Kidney (tissue), 14 donors: ENCODE data around the gene DAG1. TPM values are rescaled to one million over a fixed set of nuclear protein-coding genes. Genes with fewer than 3 reads are reported as not detected.

Experiments
- DNase-seq, 5 donors: peaks; one replicate each; pipeline ENCODE4 v3.0.0-alpha.2; 2013 to 2020
- FAIRE-seq: peaks from 2 replicates; lab custom pipeline; 2012; peaks lifted over from hg19 to GRCh38; lab: Jason Lieb, UNC
- H3K27ac ChIP-seq, 2 donors: one replicate each; pipeline ENCODE4 v1.7.0; 2013; ENCODE audit warnings: low read depth in 2 of 2, low read length in 2 of 2, inconsistent platforms in 1 of 2
- H3K27me3 ChIP-seq: one replicate; pipeline ENCODE4 v1.7.1; 2013; ENCODE audit warnings: low read length, inconsistent platforms; ENCODE audit not compliant: control insufficient read depth, insufficient read depth
- H3K36me3 ChIP-seq, 3 donors: one replicate each; pipeline versions ENCODE4 v1.7.0 to v1.7.1; 2013; ENCODE audit warnings: low read length in 3 of 3, control low read depth in 1 of 3, inconsistent platforms in 1 of 3; ENCODE audit not compliant: insufficient read depth in 3 of 3, control insufficient read depth in 2 of 3
- H3K4me1 ChIP-seq, 3 donors: one replicate each; pipeline versions ENCODE4 v1.7.0 to v1.7.1; 2013; ENCODE audit warnings: low read length in 3 of 3, inconsistent platforms in 1 of 3, low read depth in 1 of 3; ENCODE audit not compliant: control insufficient read depth in 2 of 3, insufficient read depth in 2 of 3
- H3K4me3 ChIP-seq, 3 donors: one replicate each; pipeline versions ENCODE4 v1.7.0 to v1.8.1; 2013; ENCODE audit warnings: low read length in 3 of 3, control low read depth in 1 of 3, inconsistent platforms in 1 of 3
- H3K9ac ChIP-seq, 3 donors: one replicate each; pipeline versions ENCODE4 v1.7.0 to v1.7.1; 2013; ENCODE audit warnings: low read length in 3 of 3, control low read depth in 1 of 3, inconsistent platforms in 1 of 3
- H3K9me3 ChIP-seq, 3 donors: one replicate each; pipeline versions ENCODE4 v1.7.0 to v1.7.1; 2013; ENCODE audit warnings: low read length in 3 of 3, control low read depth in 1 of 3, inconsistent platforms in 1 of 3; ENCODE audit not compliant: control insufficient read depth in 2 of 3, insufficient read depth in 1 of 3
- intact Hi-C: fragments of 100-400 bp; cut with DNase I; formaldehyde crosslinking; loops from one replicate; pipeline ENCODE4 v1.11.1; 2022
- polyA plus RNA-seq: library from polyadenylated mRNA; stranded (reverse); fragments of 350-450 nt; fragmentation: Illumina TruSeq; extraction: RNeasy Lipid Tissue Mini Kit (QIAGEN cat#74804); gene quantifications from one replicate; pipeline ENCODE4 v1.2.3, GENCODE V29; 2014; ENCODE audit warnings: low read depth, low replicate concordance; ENCODE audit not compliant: insufficient read depth
- total RNA-seq: library from RNA; stranded (reverse); fragmentation: NEBNext Ultra II Directional; extraction: Animal tissue kit (Norgen Biotek cat#: 25700); gene quantifications from one replicate; pipeline ENCODE4 v1.2.1, GENCODE V29; 2021
- TF ChIP-seq, protein P1 (sequence below): IDR thresholded peaks from 3 replicates; pipeline ENCODE4 v1.5.1; 2012; ENCODE audit warnings: mild to moderate bottlenecking, moderate library complexity, borderline replicate concordance; ENCODE audit not compliant: insufficient read depth; ENCODE audit errors: extremely low read depth
- donor health status: control.
- donor health status: control.
- donor health status: control.
- donor health status: control.
- donor health status: control.
- donor health status: DM: yes; HTN: yes; CAD: no.
- donor health status: Normal renal cell carcinoma (clear cell type).

DAG1 gene
- total and polyA plus RNA-seq, 2 donors from 2014 or later: 40.4 to 122 TPM

DNA sequence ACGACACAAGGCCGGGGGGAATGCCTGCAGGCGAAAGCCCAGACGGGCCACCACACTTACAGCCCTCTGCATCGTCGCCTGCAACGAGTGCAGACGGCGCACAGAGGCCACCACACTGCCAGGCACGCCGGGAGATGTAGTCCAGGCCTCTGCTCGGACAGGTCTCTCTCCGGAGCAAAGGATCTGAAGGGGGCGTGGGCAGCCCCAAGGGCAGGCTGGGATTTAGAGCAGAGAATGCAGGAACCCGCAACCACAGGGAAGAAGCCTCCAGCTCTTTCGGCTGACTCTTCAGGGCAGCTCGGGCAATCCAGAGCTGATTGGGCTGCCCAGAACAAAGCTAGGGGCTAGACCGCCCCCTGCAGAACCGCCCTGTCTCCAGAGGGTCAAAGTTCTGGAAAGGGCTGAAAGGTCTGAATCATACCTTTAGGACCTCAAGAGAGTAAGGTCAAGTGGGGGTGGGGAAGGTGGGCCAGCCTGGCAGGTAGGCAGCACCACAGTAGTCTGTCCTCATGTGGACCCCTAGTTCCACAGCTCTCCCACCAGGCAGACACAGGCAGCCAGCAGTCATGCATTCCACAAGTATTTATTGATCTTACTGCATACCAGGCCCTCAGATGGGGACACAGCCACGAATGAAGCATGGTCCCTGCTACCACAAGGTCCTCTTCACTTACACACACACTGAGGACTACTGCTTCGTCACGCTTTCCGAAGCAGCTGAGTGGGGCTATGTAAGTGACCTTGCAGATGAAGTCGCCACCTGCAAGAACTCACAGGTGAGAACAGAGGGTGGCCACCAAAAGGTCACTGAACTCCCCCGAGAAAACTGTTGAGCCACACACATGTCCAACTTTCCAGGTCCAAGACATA is 47.5 kb upstream of the DAG1 start, which contains the start of gene AMT:
Gene AMT (minus strand): TSS at position 95 of the 870 bp plus-strand sequence. CDS start 23 bp downstream, at position 72.
- FAIRE-seq (no peak), DNase-seq (peak; percentile 82 to 89 (median 88))
- intact Hi-C loops: no loop called here
- Histone ChIP-seq H3K27ac (peak within 1 kb of the TSS; percentile 41 to 78), H3K9ac (peak within 1 kb of the TSS; percentile 17 to 77 (median 58)), H3K36me3 (peaks cover 0 to 12% (median 0%) of the 10 kb centered on the region in 3 donors), H3K27me3 (no peaks in the 10 kb centered on the region), H3K9me3 (no peaks in the 10 kb centered on the region), H3K4me1 (peaks cover 0 to 17% (median 12%) of the 10 kb centered on the region in 3 donors), H3K4me3 (peak within 1 kb of the TSS; percentile 77 to 82 (median 79))
- TF ChIP-seq, protein P1, sequence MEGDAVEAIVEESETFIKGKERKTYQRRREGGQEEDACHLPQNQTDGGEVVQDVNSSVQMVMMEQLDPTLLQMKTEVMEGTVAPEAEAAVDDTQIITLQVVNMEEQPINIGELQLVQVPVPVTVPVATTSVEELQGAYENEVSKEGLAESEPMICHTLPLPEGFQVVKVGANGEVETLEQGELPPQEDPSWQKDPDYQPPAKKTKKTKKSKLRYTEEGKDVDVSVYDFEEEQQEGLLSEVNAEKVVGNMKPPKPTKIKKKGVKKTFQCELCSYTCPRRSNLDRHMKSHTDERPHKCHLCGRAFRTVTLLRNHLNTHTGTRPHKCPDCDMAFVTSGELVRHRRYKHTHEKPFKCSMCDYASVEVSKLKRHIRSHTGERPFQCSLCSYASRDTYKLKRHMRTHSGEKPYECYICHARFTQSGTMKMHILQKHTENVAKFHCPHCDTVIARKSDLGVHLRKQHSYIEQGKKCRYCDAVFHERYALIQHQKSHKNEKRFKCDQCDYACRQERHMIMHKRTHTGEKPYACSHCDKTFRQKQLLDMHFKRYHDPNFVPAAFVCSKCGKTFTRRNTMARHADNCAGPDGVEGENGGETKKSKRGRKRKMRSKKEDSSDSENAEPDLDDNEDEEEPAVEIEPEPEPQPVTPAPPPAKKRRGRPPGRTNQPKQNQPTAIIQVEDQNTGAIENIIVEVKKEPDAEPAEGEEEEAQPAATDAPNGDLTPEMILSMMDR: no peak

- no peak for DNase-seq
- TF ChIP-seq, protein P1: no peak
- no peak overlapping the region for H3K9ac ChIP-seq
- H3K27me3 ChIP-seq: no peaks in the 10 kb centered on the region
- intact Hi-C loops: no loop called here
- no peak overlapping the region for H3K4me3 ChIP-seq
- no peak overlapping the region for H3K27ac ChIP-seq
- FAIRE-seq: no peak
- peaks cover 0 to 12% (median 0%) of the 10 kb centered on the region in 3 donors for H3K36me3 ChIP-seq
- H3K4me1 ChIP-seq: peaks cover under 1 to 17% (median 12%) of the 10 kb centered on the region in 3 donors
- no peaks in the 10 kb centered on the region for H3K9me3 ChIP-seq
Observed at GRCh38 chr3:49424816-49425215, 45.3 kb upstream of the DAG1 start.

DNA sequence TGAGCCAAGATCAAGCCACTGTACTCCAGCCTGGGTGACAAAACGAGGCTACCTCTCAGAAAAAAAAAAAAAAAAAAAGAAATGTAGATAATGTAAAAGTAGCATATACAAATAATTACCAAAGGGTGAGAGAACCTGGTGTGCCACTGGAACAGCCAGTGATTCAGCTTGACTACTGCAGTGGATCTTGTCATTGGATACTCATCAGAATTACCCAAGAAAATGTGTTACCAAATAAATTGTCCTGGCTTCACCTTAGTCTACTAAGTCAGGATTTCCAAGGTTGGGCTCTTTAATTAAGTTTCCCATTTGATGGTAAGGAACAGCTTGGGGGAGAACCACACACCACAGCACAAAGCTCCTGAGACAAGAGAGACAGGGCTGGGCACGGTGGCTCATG is 42.5 kb upstream of the DAG1 start:
- no peaks in the 10 kb centered on the region for H3K27me3 ChIP-seq
- intact Hi-C loops: no loop called here
- no peaks in the 10 kb centered on the region for H3K9me3 ChIP-seq
- TF ChIP-seq, protein P1: no peak
- no peak overlapping the region for H3K27ac ChIP-seq
- FAIRE-seq: no peak
- no peak overlapping the region for H3K9ac ChIP-seq
- H3K4me3 ChIP-seq: no peak overlapping the region
- peaks cover 0 to 9% (median 0%) of the 10 kb centered on the region in 3 donors for H3K36me3 ChIP-seq
- H3K4me1 ChIP-seq: peaks cover 3 to 7% (median 5%) of the 10 kb centered on the region in 3 donors
- DNase-seq: no peak
